ENCODE data around the gene PTOV1.

PTOV1 gene

GRCh38 chr19:49856574-49857021, 5.6 kb downstream of the PTOV1 start:
- Histone ChIP-seq H3K4ac (ENCODE audit: low read depth, low read length) (no peak overlapping the region), H3K9me3 (ENCODE audit: insufficient read depth, low read depth, low read length) (no peaks in the 10 kb centered on the region), H3K27ac (ENCODE audit: low read depth, low read length) (no peak overlapping the region), H3K4me1 (ENCODE audit: control insufficient read depth in 1 of 2, insufficient read depth in 2 of 2, low read length in 2 of 2) (peaks cover 4 to 15% of the 10 kb centered on the region in 2 experiments), H3K14ac (ENCODE audit: low read length) (no peak overlapping the region), H2BK12ac (ENCODE audit: low read length) (no peak overlapping the region), H3K4me3 (ENCODE audit: low read depth, low read length) (no peak overlapping the region), H2BK5ac (ENCODE audit: low read depth, low read length, poor library complexity) (no peak overlapping the region), H4K8ac (ENCODE audit: low read depth, low read length) (no peak overlapping the region), H3K79me1 (ENCODE audit: low read length) (no peaks in the 10 kb centered on the region), H3K79me2 (ENCODE audit: control insufficient read depth, insufficient read depth, low read length, poor library complexity) (peaks cover 9% of the 10 kb centered on the region), H2BK120ac (ENCODE audit: insufficient read depth, low read length, poor library complexity) (no peak overlapping the region), H4K12ac (ENCODE audit: low read depth, low read length) (no peak overlapping the region), H4K91ac (ENCODE audit: low read depth, low read length) (no peak overlapping the region), H2AK5ac (ENCODE audit: low read length) (no peak overlapping the region), H3K23ac (ENCODE audit: low read length) (no peak overlapping the region), H3K27me3 (ENCODE audit: insufficient read depth, low read length) (no peaks in the 10 kb centered on the region), H2AFZ (ENCODE audit: insufficient read depth, low read length, poor library complexity) (no peak overlapping the region), H3K4me2 (ENCODE audit: low read length) (no peak overlapping the region), H3K36me3 (ENCODE audit: control insufficient read depth in 1 of 2, insufficient read depth in 2 of 2, low read length in 2 of 2) (peaks cover 75 to 78% of the 10 kb centered on the region in 2 experiments), H3K18ac (ENCODE audit: low read length) (no peak overlapping the region), H3K9ac (ENCODE audit: low read length) (no peak overlapping the region)
- WGBS (ENCODE audit: extremely low coverage, insufficient coverage, insufficient read length): no CpG with 5 or more reads among the region's 18 CpGs
- DNase-seq: no peak

- WGBS (ENCODE audit: extremely low coverage, insufficient coverage, insufficient read length): no CpG with 5 or more reads among the region's 26 CpGs
Observed at GRCh38 chr19:49857061-49857837, 6.3 kb downstream of the PTOV1 start.

GRCh38 chr19:49857838-49858087, 6.8 kb downstream of the PTOV1 start:
- no peak overlapping the region for H3K18ac ChIP-seq (ENCODE audit: low read length)
- H2AFZ ChIP-seq (ENCODE audit: insufficient read depth, low read length, poor library complexity): no peak overlapping the region
- H3K4ac ChIP-seq (ENCODE audit: low read depth, low read length): no peak overlapping the region
- no peaks in the 10 kb centered on the region for H3K9me3 ChIP-seq (ENCODE audit: insufficient read depth, low read depth, low read length)
- H3K79me1 ChIP-seq (ENCODE audit: low read length): no peaks in the 10 kb centered on the region
- WGBS (ENCODE audit: extremely low coverage, insufficient coverage, insufficient read length): no CpG with 5 or more reads among the region's 5 CpGs
- no peak overlapping the region for H2AK5ac ChIP-seq (ENCODE audit: low read length)
- H3K27ac ChIP-seq (ENCODE audit: low read depth, low read length): no peak overlapping the region
- H4K91ac ChIP-seq (ENCODE audit: low read depth, low read length): no peak overlapping the region
- no peak overlapping the region for H4K12ac ChIP-seq (ENCODE audit: low read depth, low read length)
- no peak overlapping the region for H3K14ac ChIP-seq (ENCODE audit: low read length)
- H4K8ac ChIP-seq (ENCODE audit: low read depth, low read length): no peak overlapping the region
- H3K4me3 ChIP-seq (ENCODE audit: low read depth, low read length): no peak overlapping the region
- no peak for DNase-seq
- H3K9ac ChIP-seq (ENCODE audit: low read length): no peak overlapping the region
- no peak overlapping the region for H2BK120ac ChIP-seq (ENCODE audit: insufficient read depth, low read length, poor library complexity)
- peaks cover 0 to 9% of the 10 kb centered on the region in 2 experiments for H3K4me1 ChIP-seq (ENCODE audit: control insufficient read depth in 1 of 2, insufficient read depth in 2 of 2, low read length in 2 of 2)
- no peak overlapping the region for H2BK5ac ChIP-seq (ENCODE audit: low read depth, low read length, poor library complexity)
- H3K4me2 ChIP-seq (ENCODE audit: low read length): no peak overlapping the region
- H2BK12ac ChIP-seq (ENCODE audit: low read length): no peak overlapping the region
- H3K27me3 ChIP-seq (ENCODE audit: insufficient read depth, low read length): no peaks in the 10 kb centered on the region
- H3K79me2 ChIP-seq (ENCODE audit: control insufficient read depth, insufficient read depth, low read length, poor library complexity): peaks cover 2% of the 10 kb centered on the region
- peaks cover 79 to 85% of the 10 kb centered on the region in 2 experiments for H3K36me3 ChIP-seq (ENCODE audit: control insufficient read depth in 1 of 2, insufficient read depth in 2 of 2, low read length in 2 of 2)
- H3K23ac ChIP-seq (ENCODE audit: low read length): no peak overlapping the region

More at GRCh38 chr19:49857061-49857837, 6.3 kb downstream of the PTOV1 start:
- Histone ChIP-seq H2BK120ac (ENCODE audit: insufficient read depth, low read length, poor library complexity) (no peak overlapping the region), H2AK5ac (ENCODE audit: low read length) (no peak overlapping the region), H3K4me1 (ENCODE audit: control insufficient read depth in 1 of 2, insufficient read depth in 2 of 2, low read length in 2 of 2) (peaks cover 1 to 12% of the 10 kb centered on the region in 2 experiments), H2BK12ac (ENCODE audit: low read length) (no peak overlapping the region), H3K27me3 (ENCODE audit: insufficient read depth, low read length) (no peaks in the 10 kb centered on the region), H3K23ac (ENCODE audit: low read length) (no peak overlapping the region), H2BK5ac (ENCODE audit: low read depth, low read length, poor library complexity) (no peak overlapping the region), H4K91ac (ENCODE audit: low read depth, low read length) (no peak overlapping the region), H3K4ac (ENCODE audit: low read depth, low read length) (no peak overlapping the region), H3K18ac (ENCODE audit: low read length) (no peak overlapping the region), H3K9me3 (ENCODE audit: insufficient read depth, low read depth, low read length) (no peaks in the 10 kb centered on the region), H3K79me1 (ENCODE audit: low read length) (no peaks in the 10 kb centered on the region), H3K14ac (ENCODE audit: low read length) (no peak overlapping the region), H3K9ac (ENCODE audit: low read length) (no peak overlapping the region), H3K79me2 (ENCODE audit: control insufficient read depth, insufficient read depth, low read length, poor library complexity) (peaks cover 3% of the 10 kb centered on the region), H3K4me2 (ENCODE audit: low read length) (no peak overlapping the region), H2AFZ (ENCODE audit: insufficient read depth, low read length, poor library complexity) (no peak overlapping the region), H4K12ac (ENCODE audit: low read depth, low read length) (no peak overlapping the region), H3K27ac (ENCODE audit: low read depth, low read length) (no peak overlapping the region), H4K8ac (ENCODE audit: low read depth, low read length) (no peak overlapping the region), H3K36me3 (ENCODE audit: control insufficient read depth in 1 of 2, insufficient read depth in 2 of 2, low read length in 2 of 2) (peaks cover 76 to 81% of the 10 kb centered on the region in 2 experiments), H3K4me3 (ENCODE audit: low read depth, low read length) (no peak overlapping the region)
- DNase-seq: no peak

GRCh38 chr19:49858088-49858985, 7.4 kb downstream of the PTOV1 start:
- Histone ChIP-seq H3K9ac (ENCODE audit: low read length) (no peak overlapping the region), H3K4ac (ENCODE audit: low read depth, low read length) (no peak overlapping the region), H3K4me1 (ENCODE audit: control insufficient read depth in 1 of 2, insufficient read depth in 2 of 2, low read length in 2 of 2) (peaks cover 0 to 8% of the 10 kb centered on the region in 2 experiments), H3K27ac (ENCODE audit: low read depth, low read length) (no peak overlapping the region), H3K23ac (ENCODE audit: low read length) (no peak overlapping the region), H3K36me3 (ENCODE audit: control insufficient read depth in 1 of 2, insufficient read depth in 2 of 2, low read length in 2 of 2) (peaks cover 84 to 91% of the 10 kb centered on the region in 2 experiments), H3K79me2 (ENCODE audit: control insufficient read depth, insufficient read depth, low read length, poor library complexity) (peaks cover 2% of the 10 kb centered on the region), H2AK5ac (ENCODE audit: low read length) (no peak overlapping the region), H4K91ac (ENCODE audit: low read depth, low read length) (no peak overlapping the region), H3K14ac (ENCODE audit: low read length) (no peak overlapping the region), H4K12ac (ENCODE audit: low read depth, low read length) (peak overlapping the region; percentile 16), H3K18ac (ENCODE audit: low read length) (no peak overlapping the region), H3K79me1 (ENCODE audit: low read length) (no peaks in the 10 kb centered on the region), H3K4me2 (ENCODE audit: low read length) (no peak overlapping the region), H3K27me3 (ENCODE audit: insufficient read depth, low read length) (no peaks in the 10 kb centered on the region), H2BK5ac (ENCODE audit: low read depth, low read length, poor library complexity) (no peak overlapping the region), H3K9me3 (ENCODE audit: insufficient read depth, low read depth, low read length) (no peaks in the 10 kb centered on the region), H2AFZ (ENCODE audit: insufficient read depth, low read length, poor library complexity) (no peak overlapping the region), H4K8ac (ENCODE audit: low read depth, low read length) (no peak overlapping the region), H3K4me3 (ENCODE audit: low read depth, low read length) (no peak overlapping the region), H2BK12ac (ENCODE audit: low read length) (no peak overlapping the region), H2BK120ac (ENCODE audit: insufficient read depth, low read length, poor library complexity) (no peak overlapping the region)
- no CpG with 5 or more reads among the region's 37 CpGs for WGBS (ENCODE audit: extremely low coverage, insufficient coverage, insufficient read length)
- DNase-seq: peak; percentile 31 to 47
